SK-N-SH treated with all-trans-retinoic acid at 6 μM for 48 hours (cell line): ENCODE data around the gene SVIL.

Experiments
- ARNTL ChIP-seq: fragments of 450-650 bp; formaldehyde crosslinking; IDR thresholded peaks from 2 replicates; pipeline ENCODE4 v1.5.0; 2020; ENCODE audit warnings: low read depth, mild to moderate bottlenecking, moderate library complexity, borderline replicate concordance
- BACH2 ChIP-seq: fragments of 250-450 bp; sonication (Bioruptor Pico); IDR thresholded peaks from 2 replicates; pipeline ENCODE4 v1.9.0; 2021; ENCODE audit warnings: mild to moderate bottlenecking, borderline replicate concordance
- CSDC2 ChIP-seq: fragments of 250-450 bp; sonication (Bioruptor Pico); IDR thresholded peaks from 2 replicates; pipeline ENCODE4 v1.5.0; 2020; ENCODE audit warnings: mild to moderate bottlenecking, moderate library complexity
- GLIS3 ChIP-seq: fragments of 250-450 bp; sonication (Bioruptor Pico); IDR thresholded peaks from 2 replicates; pipeline ENCODE4 v1.5.0; 2020; ENCODE audit warnings: mild to moderate bottlenecking, moderate library complexity
- OSR1 ChIP-seq: fragments of 250-450 bp; sonication (Bioruptor Pico); IDR thresholded peaks from 2 replicates; pipeline ENCODE4 v1.8.0; 2022; ENCODE audit warnings: moderate library complexity, mild to moderate bottlenecking, inconsistent platforms
- RARB ChIP-seq: fragments of 250-450 bp; sonication (Bioruptor Pico); IDR thresholded peaks from 2 replicates; pipeline ENCODE4 v1.8.0; 2021; ENCODE audit warnings: mild to moderate bottlenecking, moderate library complexity
- ZC3H10 ChIP-seq: fragments of 250-450 bp; sonication (Bioruptor Pico); IDR thresholded peaks from 2 replicates; pipeline ENCODE4 v1.5.1; 2021; ENCODE audit warnings: mild to moderate bottlenecking, moderate library complexity
- ZFP30 ChIP-seq: fragments of 450-650 bp; formaldehyde crosslinking; IDR thresholded peaks from 2 replicates; pipeline ENCODE4 v1.5.0; 2022; ENCODE audit warnings: mild to moderate bottlenecking, moderate library complexity
- ZNF70 ChIP-seq: fragments of 450-650 bp; formaldehyde crosslinking; IDR thresholded peaks from 2 replicates; pipeline ENCODE4 v1.5.0; 2020; ENCODE audit warnings: mild to moderate bottlenecking, moderate library complexity
- TF ChIP-seq, protein P1 (sequence below): fragments of 250-450 bp; sonication (Bioruptor Pico); IDR thresholded peaks from 2 replicates; pipeline ENCODE4 v1.8.0; 2020; ENCODE audit warnings: mild to moderate bottlenecking, moderate library complexity, borderline replicate concordance
- TF ChIP-seq, protein P2 (sequence below): fragments of 250-450 bp; sonication (Bioruptor Pico); IDR thresholded peaks from 2 replicates; pipeline ENCODE4 v1.5.1; 2020; ENCODE audit warnings: low read depth, mild to moderate bottlenecking, moderate library complexity
- TF ChIP-seq, protein P3 (sequence below): fragments of 250-450 bp; sonication (Bioruptor Pico); IDR thresholded peaks from 2 replicates; pipeline ENCODE4 v1.5.0; 2020; ENCODE audit warnings: mild to moderate bottlenecking, moderate library complexity
- TF ChIP-seq, protein P4 (sequence below): fragments of 250-450 bp; sonication (Bioruptor Pico); IDR thresholded peaks from 2 replicates; pipeline ENCODE4 v1.8.0; 2021; ENCODE audit warnings: low read depth, mild to moderate bottlenecking, moderate library complexity, borderline replicate concordance
- TF ChIP-seq, protein P5 (sequence below): fragments of 250-450 bp; sonication (Bioruptor Pico); IDR thresholded peaks from 2 replicates; pipeline ENCODE4 v1.5.1; 2021; ENCODE audit warnings: mild to moderate bottlenecking, moderate library complexity

DNA sequence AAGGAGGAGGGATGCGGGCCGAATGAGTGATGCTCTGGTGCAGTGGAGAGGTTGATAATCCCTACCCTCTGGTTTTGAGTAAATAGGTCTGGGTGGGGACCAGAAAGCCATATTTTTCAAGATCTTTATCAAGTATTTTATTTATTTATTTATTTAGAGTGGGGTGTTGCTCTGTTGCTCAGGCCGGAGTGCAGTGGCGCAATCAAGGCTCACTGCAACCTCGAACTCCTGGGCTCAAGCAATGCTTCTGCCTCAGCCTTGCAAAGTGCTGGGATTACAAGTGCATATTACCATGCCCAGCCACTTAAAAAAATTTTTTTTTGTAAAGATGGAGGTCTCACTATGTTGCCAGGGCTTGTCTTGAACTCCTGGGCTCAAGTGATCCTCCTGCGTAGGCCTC is 21.6 kb downstream of the SVIL start:
- TF ChIP-seq, protein P1, sequence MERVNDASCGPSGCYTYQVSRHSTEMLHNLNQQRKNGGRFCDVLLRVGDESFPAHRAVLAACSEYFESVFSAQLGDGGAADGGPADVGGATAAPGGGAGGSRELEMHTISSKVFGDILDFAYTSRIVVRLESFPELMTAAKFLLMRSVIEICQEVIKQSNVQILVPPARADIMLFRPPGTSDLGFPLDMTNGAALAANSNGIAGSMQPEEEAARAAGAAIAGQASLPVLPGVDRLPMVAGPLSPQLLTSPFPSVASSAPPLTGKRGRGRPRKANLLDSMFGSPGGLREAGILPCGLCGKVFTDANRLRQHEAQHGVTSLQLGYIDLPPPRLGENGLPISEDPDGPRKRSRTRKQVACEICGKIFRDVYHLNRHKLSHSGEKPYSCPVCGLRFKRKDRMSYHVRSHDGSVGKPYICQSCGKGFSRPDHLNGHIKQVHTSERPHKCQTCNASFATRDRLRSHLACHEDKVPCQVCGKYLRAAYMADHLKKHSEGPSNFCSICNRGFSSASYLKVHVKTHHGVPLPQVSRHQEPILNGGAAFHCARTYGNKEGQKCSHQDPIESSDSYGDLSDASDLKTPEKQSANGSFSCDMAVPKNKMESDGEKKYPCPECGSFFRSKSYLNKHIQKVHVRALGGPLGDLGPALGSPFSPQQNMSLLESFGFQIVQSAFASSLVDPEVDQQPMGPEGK (CRISPR knock-in tag): no peak
- TF ChIP-seq, protein P2, sequence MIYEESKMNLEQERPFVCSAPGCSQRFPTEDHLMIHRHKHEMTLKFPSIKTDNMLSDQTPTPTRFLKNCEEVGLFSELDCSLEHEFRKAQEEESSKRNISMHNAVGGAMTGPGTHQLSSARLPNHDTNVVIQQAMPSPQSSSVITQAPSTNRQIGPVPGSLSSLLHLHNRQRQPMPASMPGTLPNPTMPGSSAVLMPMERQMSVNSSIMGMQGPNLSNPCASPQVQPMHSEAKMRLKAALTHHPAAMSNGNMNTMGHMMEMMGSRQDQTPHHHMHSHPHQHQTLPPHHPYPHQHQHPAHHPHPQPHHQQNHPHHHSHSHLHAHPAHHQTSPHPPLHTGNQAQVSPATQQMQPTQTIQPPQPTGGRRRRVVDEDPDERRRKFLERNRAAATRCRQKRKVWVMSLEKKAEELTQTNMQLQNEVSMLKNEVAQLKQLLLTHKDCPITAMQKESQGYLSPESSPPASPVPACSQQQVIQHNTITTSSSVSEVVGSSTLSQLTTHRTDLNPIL (CRISPR knock-in tag): no peak
- TF ChIP-seq RARB (CRISPR knock-in tag): no peak
- TF ChIP-seq OSR1: no peak
- no peak for TF ChIP-seq ZNF70 (CRISPR knock-in tag)
- TF ChIP-seq, protein P3, sequence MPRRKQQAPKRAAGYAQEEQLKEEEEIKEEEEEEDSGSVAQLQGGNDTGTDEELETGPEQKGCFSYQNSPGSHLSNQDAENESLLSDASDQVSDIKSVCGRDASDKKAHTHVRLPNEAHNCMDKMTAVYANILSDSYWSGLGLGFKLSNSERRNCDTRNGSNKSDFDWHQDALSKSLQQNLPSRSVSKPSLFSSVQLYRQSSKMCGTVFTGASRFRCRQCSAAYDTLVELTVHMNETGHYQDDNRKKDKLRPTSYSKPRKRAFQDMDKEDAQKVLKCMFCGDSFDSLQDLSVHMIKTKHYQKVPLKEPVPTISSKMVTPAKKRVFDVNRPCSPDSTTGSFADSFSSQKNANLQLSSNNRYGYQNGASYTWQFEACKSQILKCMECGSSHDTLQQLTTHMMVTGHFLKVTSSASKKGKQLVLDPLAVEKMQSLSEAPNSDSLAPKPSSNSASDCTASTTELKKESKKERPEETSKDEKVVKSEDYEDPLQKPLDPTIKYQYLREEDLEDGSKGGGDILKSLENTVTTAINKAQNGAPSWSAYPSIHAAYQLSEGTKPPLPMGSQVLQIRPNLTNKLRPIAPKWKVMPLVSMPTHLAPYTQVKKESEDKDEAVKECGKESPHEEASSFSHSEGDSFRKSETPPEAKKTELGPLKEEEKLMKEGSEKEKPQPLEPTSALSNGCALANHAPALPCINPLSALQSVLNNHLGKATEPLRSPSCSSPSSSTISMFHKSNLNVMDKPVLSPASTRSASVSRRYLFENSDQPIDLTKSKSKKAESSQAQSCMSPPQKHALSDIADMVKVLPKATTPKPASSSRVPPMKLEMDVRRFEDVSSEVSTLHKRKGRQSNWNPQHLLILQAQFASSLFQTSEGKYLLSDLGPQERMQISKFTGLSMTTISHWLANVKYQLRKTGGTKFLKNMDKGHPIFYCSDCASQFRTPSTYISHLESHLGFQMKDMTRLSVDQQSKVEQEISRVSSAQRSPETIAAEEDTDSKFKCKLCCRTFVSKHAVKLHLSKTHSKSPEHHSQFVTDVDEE (CRISPR knock-in tag): no peak
- TF ChIP-seq, protein P4, sequence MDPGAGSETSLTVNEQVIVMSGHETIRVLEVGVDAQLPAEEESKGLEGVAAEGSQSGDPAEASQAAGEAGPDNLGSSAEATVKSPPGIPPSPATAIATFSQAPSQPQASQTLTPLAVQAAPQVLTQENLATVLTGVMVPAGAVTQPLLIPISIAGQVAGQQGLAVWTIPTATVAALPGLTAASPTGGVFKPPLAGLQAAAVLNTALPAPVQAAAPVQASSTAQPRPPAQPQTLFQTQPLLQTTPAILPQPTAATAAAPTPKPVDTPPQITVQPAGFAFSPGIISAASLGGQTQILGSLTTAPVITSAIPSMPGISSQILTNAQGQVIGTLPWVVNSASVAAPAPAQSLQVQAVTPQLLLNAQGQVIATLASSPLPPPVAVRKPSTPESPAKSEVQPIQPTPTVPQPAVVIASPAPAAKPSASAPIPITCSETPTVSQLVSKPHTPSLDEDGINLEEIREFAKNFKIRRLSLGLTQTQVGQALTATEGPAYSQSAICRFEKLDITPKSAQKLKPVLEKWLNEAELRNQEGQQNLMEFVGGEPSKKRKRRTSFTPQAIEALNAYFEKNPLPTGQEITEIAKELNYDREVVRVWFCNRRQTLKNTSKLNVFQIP (CRISPR knock-in tag): no peak
- TF ChIP-seq, protein P5, sequence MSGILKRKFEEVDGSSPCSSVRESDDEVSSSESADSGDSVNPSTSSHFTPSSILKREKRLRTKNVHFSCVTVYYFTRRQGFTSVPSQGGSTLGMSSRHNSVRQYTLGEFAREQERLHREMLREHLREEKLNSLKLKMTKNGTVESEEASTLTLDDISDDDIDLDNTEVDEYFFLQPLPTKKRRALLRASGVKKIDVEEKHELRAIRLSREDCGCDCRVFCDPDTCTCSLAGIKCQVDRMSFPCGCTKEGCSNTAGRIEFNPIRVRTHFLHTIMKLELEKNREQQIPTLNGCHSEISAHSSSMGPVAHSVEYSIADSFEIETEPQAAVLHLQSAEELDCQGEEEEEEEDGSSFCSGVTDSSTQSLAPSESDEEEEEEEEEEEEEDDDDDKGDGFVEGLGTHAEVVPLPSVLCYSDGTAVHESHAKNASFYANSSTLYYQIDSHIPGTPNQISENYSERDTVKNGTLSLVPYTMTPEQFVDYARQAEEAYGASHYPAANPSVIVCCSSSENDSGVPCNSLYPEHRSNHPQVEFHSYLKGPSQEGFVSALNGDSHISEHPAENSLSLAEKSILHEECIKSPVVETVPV (CRISPR knock-in tag): no peak
- no peak for TF ChIP-seq CSDC2 (CRISPR knock-in tag)
- no peak for TF ChIP-seq ZC3H10 (CRISPR knock-in tag)
- no peak for TF ChIP-seq BACH2
- no peak for TF ChIP-seq ZFP30 (CRISPR knock-in tag)
- TF ChIP-seq ARNTL (CRISPR knock-in tag): no peak
- no peak for TF ChIP-seq GLIS3 (CRISPR knock-in tag)
